ENCODE data around the gene NMNAT3. TPM values are rescaled to one million over a fixed set of nuclear protein-coding genes. Genes with fewer than 3 reads are reported as not detected.
A peak's percentile ranks its signal among the peaks of the same experiment; 100 is the strongest.

NMNAT3 gene
- total RNA-seq, 1 donor from 2014 or later = 2.0 TPM

DNA sequence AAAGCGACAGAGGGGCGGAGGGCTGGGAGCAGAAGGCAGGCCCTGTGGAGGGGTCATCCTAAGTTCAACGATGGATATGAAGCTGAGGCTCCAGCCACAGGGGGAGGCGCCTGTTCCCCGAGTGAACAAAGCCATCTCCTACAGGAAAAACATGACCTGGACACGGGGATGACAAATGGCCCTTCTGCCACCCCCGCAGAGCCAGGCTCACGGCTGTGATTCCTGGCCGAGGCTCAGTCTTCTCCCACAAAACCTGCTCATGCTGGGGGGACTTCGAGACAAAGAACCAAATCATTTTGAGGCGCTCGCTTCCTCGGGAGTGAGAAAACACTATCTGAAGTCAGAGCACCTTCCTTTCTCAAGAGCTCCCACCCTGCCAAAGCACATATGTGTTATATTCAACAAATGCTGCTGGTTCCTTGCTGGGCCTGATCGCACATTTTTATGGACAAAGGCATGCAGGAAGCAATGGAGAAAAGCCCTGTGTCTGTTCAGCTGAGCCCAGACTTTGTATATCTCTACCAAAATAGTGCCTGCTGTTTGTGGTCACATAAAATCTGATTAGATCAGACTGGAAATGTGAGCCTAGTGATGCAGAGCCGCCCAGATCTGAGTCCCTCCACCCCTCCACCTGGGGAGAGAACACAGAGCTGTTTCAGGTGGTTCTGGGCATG is 143.9 kb downstream of the NMNAT3 start:
- TF ChIP-seq, protein P1, sequence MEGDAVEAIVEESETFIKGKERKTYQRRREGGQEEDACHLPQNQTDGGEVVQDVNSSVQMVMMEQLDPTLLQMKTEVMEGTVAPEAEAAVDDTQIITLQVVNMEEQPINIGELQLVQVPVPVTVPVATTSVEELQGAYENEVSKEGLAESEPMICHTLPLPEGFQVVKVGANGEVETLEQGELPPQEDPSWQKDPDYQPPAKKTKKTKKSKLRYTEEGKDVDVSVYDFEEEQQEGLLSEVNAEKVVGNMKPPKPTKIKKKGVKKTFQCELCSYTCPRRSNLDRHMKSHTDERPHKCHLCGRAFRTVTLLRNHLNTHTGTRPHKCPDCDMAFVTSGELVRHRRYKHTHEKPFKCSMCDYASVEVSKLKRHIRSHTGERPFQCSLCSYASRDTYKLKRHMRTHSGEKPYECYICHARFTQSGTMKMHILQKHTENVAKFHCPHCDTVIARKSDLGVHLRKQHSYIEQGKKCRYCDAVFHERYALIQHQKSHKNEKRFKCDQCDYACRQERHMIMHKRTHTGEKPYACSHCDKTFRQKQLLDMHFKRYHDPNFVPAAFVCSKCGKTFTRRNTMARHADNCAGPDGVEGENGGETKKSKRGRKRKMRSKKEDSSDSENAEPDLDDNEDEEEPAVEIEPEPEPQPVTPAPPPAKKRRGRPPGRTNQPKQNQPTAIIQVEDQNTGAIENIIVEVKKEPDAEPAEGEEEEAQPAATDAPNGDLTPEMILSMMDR (IDR thresholded peaks at IDR 0.05) = no peak
- H3K36me3 Mint-ChIP-seq (ENCODE audit: low read depth) = no peaks in the 10 kb centered on the region
- H3K27ac Mint-ChIP-seq (ENCODE audit: unreplicated experiment) = peak overlapping the region; percentile 76
- H3K9me3 Mint-ChIP-seq (ENCODE audit: low read depth) = no peaks in the 10 kb centered on the region
- H3K4me1 Mint-ChIP-seq (ENCODE audit: low read depth) = peaks cover 65% of the 10 kb centered on the region
- DNase-seq (ENCODE audit: low spot score) = no peak
- no peak overlapping the region for H3K4me3 Mint-ChIP-seq (ENCODE audit: unreplicated experiment)
- H3K27me3 Mint-ChIP-seq (ENCODE audit: low read depth) = no peaks in the 10 kb centered on the region

DNA sequence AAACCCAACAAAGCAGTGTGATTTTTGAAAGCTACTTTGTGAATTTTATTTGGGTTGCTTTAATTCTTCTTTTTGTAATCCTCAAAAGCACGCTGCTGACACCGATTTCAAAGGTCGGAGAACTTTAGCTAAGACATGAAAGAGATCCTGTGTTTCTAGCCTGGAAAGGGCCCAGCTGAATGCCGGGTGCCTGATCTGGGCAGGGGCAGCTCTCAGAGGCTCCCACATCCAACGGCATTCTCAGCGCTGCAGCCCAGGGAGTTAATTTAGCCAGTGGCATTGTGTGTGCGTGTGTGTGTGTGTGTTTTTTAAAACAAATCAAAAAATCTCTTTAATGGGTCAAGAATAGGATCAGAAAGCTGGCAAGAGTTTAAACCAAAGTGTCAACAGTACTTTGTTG is 144.8 kb downstream of the NMNAT3 start:
- TF ChIP-seq, protein P1 (IDR thresholded peaks at IDR 0.05) = no peak
- H3K36me3 Mint-ChIP-seq (ENCODE audit: low read depth) = no peaks in the 10 kb centered on the region
- H3K27me3 Mint-ChIP-seq (ENCODE audit: low read depth) = no peaks in the 10 kb centered on the region
- H3K27ac Mint-ChIP-seq (ENCODE audit: unreplicated experiment) = peak overlapping the region; percentile 52
- peaks cover 57% of the 10 kb centered on the region for H3K4me1 Mint-ChIP-seq (ENCODE audit: low read depth)
- no peaks in the 10 kb centered on the region for H3K9me3 Mint-ChIP-seq (ENCODE audit: low read depth)
- no peak for DNase-seq (ENCODE audit: low spot score)
- no peak overlapping the region for H3K4me3 Mint-ChIP-seq (ENCODE audit: unreplicated experiment)

DNA sequence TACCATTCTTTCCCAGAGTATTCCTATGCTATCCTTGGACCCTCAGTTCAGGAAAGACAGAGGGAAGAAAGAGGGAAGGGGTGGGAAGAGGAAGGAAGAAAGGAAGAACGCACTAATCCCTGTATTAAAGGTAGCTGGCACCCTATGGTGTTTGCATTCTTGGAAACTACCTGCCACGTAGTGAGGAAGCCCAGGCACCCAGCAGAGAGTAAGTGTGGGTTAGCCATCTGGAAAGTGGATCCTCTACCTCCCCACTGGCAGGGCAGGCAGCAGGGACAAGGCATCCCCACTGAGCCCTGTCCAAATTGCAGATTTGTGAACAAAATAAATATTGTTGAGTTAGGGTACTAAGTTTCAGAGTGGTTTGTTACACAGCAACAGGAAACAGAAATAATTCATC is 147.1 kb downstream of the NMNAT3 start:
- Mint-ChIP-seq H3K27ac (ENCODE audit: unreplicated experiment) (no peak overlapping the region), H3K4me3 (ENCODE audit: unreplicated experiment) (no peak overlapping the region), H3K4me1 (ENCODE audit: low read depth) (peaks cover 38% of the 10 kb centered on the region), H3K27me3 (ENCODE audit: low read depth) (no peaks in the 10 kb centered on the region), H3K36me3 (ENCODE audit: low read depth) (peaks cover 1% of the 10 kb centered on the region), H3K9me3 (ENCODE audit: low read depth) (no peaks in the 10 kb centered on the region)
- TF ChIP-seq, protein P1 (IDR thresholded peaks at IDR 0.05) = no peak
- DNase-seq (ENCODE audit: low spot score) = no peak

DNA sequence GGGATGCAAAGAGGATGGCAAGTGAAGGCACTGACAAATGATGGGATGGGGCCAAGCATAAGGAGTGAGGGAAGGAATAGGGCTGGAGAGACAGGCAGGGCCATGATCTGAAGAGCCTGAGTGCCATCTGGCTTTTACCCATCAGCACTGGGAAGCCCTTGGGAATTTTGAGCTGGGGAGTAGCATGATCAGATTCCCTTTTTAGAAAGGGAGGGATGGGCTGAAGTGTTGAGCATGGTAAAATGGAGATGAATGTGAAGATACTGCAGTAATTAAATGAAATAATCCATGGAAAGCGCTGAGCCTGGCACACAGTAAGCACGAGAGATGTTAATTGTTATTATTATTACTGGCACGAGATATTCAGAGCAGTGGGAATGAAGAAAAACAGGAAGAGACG is 148.1 kb downstream of the NMNAT3 start:
- H3K9me3 Mint-ChIP-seq (ENCODE audit: low read depth) = no peaks in the 10 kb centered on the region

DNA sequence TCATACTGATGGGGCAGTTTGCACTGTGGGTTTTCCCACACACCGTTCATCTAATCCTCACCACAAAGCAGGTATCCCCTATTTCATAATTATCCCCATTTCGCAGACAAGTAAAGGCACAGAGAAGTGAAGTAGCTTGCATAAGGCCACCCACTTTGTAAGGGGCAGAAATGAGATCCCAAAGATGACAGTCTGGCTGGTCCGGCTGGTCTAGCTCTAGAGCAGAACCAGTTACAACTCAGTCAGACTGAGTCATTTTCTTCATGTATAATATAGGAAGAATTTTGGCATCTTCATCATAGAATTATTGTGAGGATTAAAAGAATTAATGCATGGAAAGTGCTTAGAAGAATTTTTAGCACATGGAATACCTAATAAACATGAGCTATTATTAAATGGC is 148.8 kb downstream of the NMNAT3 start:
- no peaks in the 10 kb centered on the region for H3K9me3 Mint-ChIP-seq (ENCODE audit: low read depth)
- no peak overlapping the region for H3K27ac Mint-ChIP-seq (ENCODE audit: unreplicated experiment)
- H3K4me3 Mint-ChIP-seq (ENCODE audit: unreplicated experiment) = no peak overlapping the region
- no peaks in the 10 kb centered on the region for H3K27me3 Mint-ChIP-seq (ENCODE audit: low read depth)
- peaks cover 20% of the 10 kb centered on the region for H3K4me1 Mint-ChIP-seq (ENCODE audit: low read depth)
- no peak for DNase-seq (ENCODE audit: low spot score)
- peaks cover 4% of the 10 kb centered on the region for H3K36me3 Mint-ChIP-seq (ENCODE audit: low read depth)
- TF ChIP-seq, protein P1 (IDR thresholded peaks at IDR 0.05) = no peak

More for the DNA sequence above, 148.1 kb downstream of the NMNAT3 start:
- Mint-ChIP-seq H3K4me1 (ENCODE audit: low read depth) (peaks cover 28% of the 10 kb centered on the region), H3K4me3 (ENCODE audit: unreplicated experiment) (no peak overlapping the region), H3K27ac (ENCODE audit: unreplicated experiment) (no peak overlapping the region), H3K36me3 (ENCODE audit: low read depth) (peaks cover 4% of the 10 kb centered on the region), H3K27me3 (ENCODE audit: low read depth) (no peaks in the 10 kb centered on the region)
- TF ChIP-seq, protein P1 (IDR thresholded peaks at IDR 0.05) = no peak
- no peak for DNase-seq (ENCODE audit: low spot score)

Measured in chondrocyte (in vitro differentiated cells).